Activated naive CD8-positive, alpha-beta T cell treated with anti-CD3 and anti-CD28 coated beads, Interleukin-2, amount 10 ng/mL, durations not matched to agents 7 days and 5 days (primary cell): ENCODE measurements around the gene TRA2A. TPM values are rescaled to one million over a fixed set of nuclear protein-coding genes. Genes with fewer than 3 reads are reported as not detected.
"Not testable (repeated sequence)": the region's sequence is repeated elsewhere in the genome, so short reads cannot be mapped to it uniquely, and the experiment has no call there.

Source experiments
- ATAC-seq: fragments of 150-1000 bp; cut with Tn5 transposase; one replicate; pipeline ENCODE4 v1.10.0; 2021; ENCODE audit warnings: low read depth, moderate library complexity
- POLR2A ChIA-PET: fragments of 350-600 bp; sonication (Branson Sonifier 250); formaldehyde crosslinking; loops from one replicate; lab custom pipeline; 2021; ENCODE audit warnings: antibody characterized with exemption; lab: Charles Lee
- DNase-seq: peaks from one replicate; pipeline ENCODE4 v3.0.0; 2021
- H3K27ac Mint-ChIP-seq: one replicate; pipeline ENCODE4 v1.8.0; 2022; ENCODE audit warnings: mild to moderate bottlenecking, mixed read lengths
- H3K27me3 Mint-ChIP-seq: one replicate; pipeline ENCODE4 v1.8.0; 2022; ENCODE audit warnings: mild to moderate bottlenecking, moderate library complexity, mixed read lengths
- H3K36me3 Mint-ChIP-seq: one replicate; pipeline ENCODE4 v1.8.0; 2021; ENCODE audit warnings: mild to moderate bottlenecking, mixed read lengths
- H3K4me1 Mint-ChIP-seq: one replicate; pipeline ENCODE4 v1.8.0; 2021; ENCODE audit warnings: mixed read lengths
- H3K4me3 Mint-ChIP-seq: one replicate; pipeline ENCODE4 v1.8.0; 2022; ENCODE audit warnings: mild to moderate bottlenecking, moderate library complexity, mixed read lengths
- H3K9me3 Mint-ChIP-seq: one replicate; pipeline ENCODE4 v1.8.0; 2021; ENCODE audit warnings: mixed read lengths
- total RNA-seq, 2 experiments: library from RNA; stranded (reverse); gene quantifications; one replicate each; pipeline ENCODE4 v1.2.3, GENCODE V29; 2021

The TRA2A gene
- total RNA-seq, 2 experiments from 2014 or later, result 119 to 130 TPM

DNA sequence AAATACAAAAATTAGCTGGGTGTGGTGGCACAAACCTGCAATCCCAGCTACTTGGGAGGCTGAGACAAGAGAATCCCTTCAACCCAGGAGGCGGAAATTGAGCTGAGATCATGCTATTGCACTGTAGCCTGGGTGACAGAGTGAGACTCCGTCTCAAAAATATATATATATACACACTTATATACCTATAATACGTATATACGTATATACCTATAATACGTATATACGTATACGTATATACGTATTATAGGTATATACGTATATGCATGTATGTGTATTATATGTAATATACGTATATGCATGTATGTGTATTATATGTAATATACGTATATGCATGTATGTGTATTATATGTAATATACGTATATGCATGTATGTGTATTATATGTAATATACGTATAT is 43.1 kb downstream of the TRA2A start:
- H3K36me3 Mint-ChIP-seq, H3K27ac Mint-ChIP-seq, H3K27me3 Mint-ChIP-seq, DNase-seq, H3K4me3 Mint-ChIP-seq, H3K9me3 Mint-ChIP-seq, H3K4me1 Mint-ChIP-seq, POLR2A ChIA-PET, ATAC-seq: not testable (repeated sequence)

- Mint-ChIP-seq H3K4me1 (peaks cover 4% of the 10 kb centered on the region), H3K4me3 (no peak overlapping the region), H3K36me3 (peaks cover 3% of the 10 kb centered on the region), H3K27me3 (peaks cover 3% of the 10 kb centered on the region), H3K9me3 (no peaks in the 10 kb centered on the region), H3K27ac (no peak overlapping the region)
- no peak for DNase-seq
- no peak for ATAC-seq
- POLR2A ChIA-PET, result interaction anchor here (0.5 kb wide), 1 partner anchor 121 kb away, joined by 3 read pairs; no protein-coding TSS in a partner anchor
Observed at GRCh38 chr7:23487670-23488069, 44.1 kb downstream of the TRA2A start.

GRCh38 chr7:23486002-23486773 is 45.6 kb downstream of the TRA2A start:
- DNase-seq (no peak), ATAC-seq (no peak)
- POLR2A ChIA-PET, result interaction anchor here (1.1 kb wide), 1 partner anchor 12 kb away, joined by 3 read pairs; no protein-coding TSS in a partner anchor
- Mint-ChIP-seq H3K4me1 (peaks cover 1% of the 10 kb centered on the region), H3K27ac (no peak overlapping the region), H3K36me3 (peaks cover 3% of the 10 kb centered on the region), H3K27me3 (peaks cover 9% of the 10 kb centered on the region), H3K9me3 (no peaks in the 10 kb centered on the region), H3K4me3 (no peak overlapping the region)

DNA sequence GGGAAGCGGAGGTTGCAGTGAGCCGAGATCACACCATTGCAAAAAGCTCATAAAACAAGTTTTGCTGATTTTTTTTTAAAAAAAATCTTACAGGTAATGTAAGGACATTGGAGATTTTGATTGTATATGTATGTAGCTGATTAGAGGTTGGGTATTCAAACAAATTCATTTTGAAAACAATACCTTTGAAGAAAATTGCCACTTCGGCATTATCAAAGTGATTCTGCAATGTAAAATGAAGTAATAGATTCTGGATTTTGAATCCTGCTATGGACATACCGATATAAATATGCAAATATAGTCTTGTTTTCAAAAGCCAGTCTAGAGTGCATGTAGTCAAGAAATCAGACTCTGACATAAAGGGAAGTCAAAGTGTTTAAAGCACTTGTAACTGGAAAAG is 49.1 kb downstream of the TRA2A start:
- Mint-ChIP-seq H3K4me1 (no peaks in the 10 kb centered on the region), H3K9me3 (no peaks in the 10 kb centered on the region), H3K27ac (no peak overlapping the region), H3K36me3 (no peaks in the 10 kb centered on the region), H3K4me3 (no peak overlapping the region), H3K27me3 (peaks cover 28% of the 10 kb centered on the region)
- ATAC-seq (no peak), DNase-seq (no peak)
- POLR2A ChIA-PET, result interaction anchor here (0.7 kb wide), 1 partner anchor 1659 kb away, joined by 4 read pairs; no protein-coding TSS in a partner anchor

DNA sequence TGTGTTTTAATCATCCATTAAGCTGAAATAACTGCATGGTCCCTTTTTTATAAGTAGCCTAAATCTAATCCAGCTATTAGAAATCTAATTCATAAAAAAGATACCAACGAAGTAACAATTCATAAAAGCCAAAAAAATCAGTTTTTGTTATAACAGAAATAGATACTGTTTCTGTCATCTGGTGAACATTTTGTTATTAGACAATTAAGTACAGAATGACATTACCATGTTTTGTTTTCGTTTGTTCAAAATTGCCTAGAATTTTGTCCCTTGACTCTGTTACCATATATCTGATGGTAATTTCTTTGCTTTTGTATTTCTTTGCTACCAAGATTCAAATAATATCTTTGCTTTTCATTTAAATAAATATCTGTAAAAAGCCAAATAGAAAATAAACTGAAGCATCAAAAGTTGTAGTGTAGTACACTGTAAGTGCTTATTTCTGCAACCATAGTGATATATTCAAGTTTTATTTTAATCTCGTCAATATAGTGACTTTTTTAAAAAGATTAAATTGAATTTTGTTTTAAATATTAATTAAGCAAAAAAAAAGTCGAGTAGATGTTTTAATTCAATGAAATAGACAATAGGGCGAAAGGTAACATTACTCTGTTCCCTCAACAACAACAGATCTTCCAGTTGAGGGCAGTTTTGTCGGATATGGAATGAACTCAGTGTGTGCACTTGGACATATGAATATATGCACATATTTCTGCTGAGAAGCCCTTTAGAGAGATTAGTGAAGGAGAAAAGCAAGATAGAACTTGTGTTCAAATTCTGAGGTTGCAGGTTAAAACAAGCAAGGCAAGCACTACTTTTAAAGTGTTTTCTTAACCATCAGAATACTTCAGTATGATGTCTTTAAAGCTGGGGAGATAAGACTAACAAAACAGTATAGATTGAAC is 53.6 kb downstream of the TRA2A start:
- Mint-ChIP-seq H3K4me3 (no peak overlapping the region), H3K36me3 (no peaks in the 10 kb centered on the region), H3K27ac (no peak overlapping the region), H3K4me1 (peaks cover 7% of the 10 kb centered on the region), H3K27me3 (peaks cover 60% of the 10 kb centered on the region), H3K9me3 (no peaks in the 10 kb centered on the region)
- POLR2A ChIA-PET, result no interaction called here
- ATAC-seq (no peak), DNase-seq (no peak)

DNA sequence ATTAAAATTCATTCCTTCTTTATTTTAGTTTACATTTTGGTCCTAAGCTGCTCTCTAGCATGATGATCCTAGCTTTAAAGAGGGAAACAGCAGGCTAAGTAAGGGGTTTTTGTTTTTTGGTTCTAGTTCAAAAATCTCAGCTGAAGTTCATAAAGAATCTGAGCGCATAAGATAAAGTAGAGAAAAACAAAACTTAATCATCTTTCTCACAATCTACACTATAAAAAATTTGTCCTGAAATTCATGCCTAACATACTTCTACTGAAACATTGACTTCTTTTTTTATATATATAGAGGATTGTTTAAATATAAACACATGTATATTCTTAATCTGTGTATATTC is 54.7 kb downstream of the TRA2A start:
- ATAC-seq (no peak), DNase-seq (no peak)
- peaks cover 64% of the 10 kb centered on the region for H3K27me3 Mint-ChIP-seq
- H3K9me3 Mint-ChIP-seq, result no peaks in the 10 kb centered on the region
- H3K36me3 Mint-ChIP-seq, result no peaks in the 10 kb centered on the region
- POLR2A ChIA-PET, result no interaction called here
- H3K4me3 Mint-ChIP-seq, result no peak overlapping the region
- no peak overlapping the region for H3K27ac Mint-ChIP-seq
- peaks cover 7% of the 10 kb centered on the region for H3K4me1 Mint-ChIP-seq

- POLR2A ChIA-PET, result no interaction called here
- Mint-ChIP-seq H3K9me3 (no peaks in the 10 kb centered on the region), H3K27me3 (peaks cover 71% of the 10 kb centered on the region), H3K4me1 (peaks cover 11% of the 10 kb centered on the region), H3K36me3 (no peaks in the 10 kb centered on the region), H3K27ac (no peak overlapping the region), H3K4me3 (no peak overlapping the region)
- ATAC-seq (no peak), DNase-seq (no peak)
Observed at GRCh38 chr7:23476286-23477156, 55.3 kb downstream of the TRA2A start.

DNA sequence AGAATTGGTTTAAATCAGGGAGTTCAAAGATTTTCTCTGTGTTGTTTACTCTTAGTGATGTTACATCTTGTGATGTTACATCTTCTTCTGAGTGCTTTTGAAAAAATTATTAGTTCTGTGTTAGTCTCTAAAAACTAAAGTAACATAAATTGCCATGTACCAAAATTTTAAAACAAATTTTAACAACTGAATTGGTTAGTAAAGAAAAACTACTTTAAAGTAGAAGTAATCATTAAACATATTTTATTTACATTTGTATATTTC is 56.3 kb downstream of the TRA2A start:
- POLR2A ChIA-PET, result interaction anchor here (1.2 to 1.5 kb wide), 2 partner anchors 10 to 55 kb away, joined by 3 to 6 read pairs; no protein-coding TSS in a partner anchor
- no peaks in the 10 kb centered on the region for H3K9me3 Mint-ChIP-seq
- no peaks in the 10 kb centered on the region for H3K36me3 Mint-ChIP-seq
- H3K27ac Mint-ChIP-seq, result no peak overlapping the region
- H3K27me3 Mint-ChIP-seq, result peaks cover 70% of the 10 kb centered on the region
- ATAC-seq (no peak), DNase-seq (no peak)
- no peak overlapping the region for H3K4me3 Mint-ChIP-seq
- peaks cover 18% of the 10 kb centered on the region for H3K4me1 Mint-ChIP-seq

- no peak for DNase-seq
- H3K4me1 Mint-ChIP-seq, result peaks cover 24% of the 10 kb centered on the region
- H3K9me3 Mint-ChIP-seq, result no peaks in the 10 kb centered on the region
- ATAC-seq, result no peak
- H3K4me3 Mint-ChIP-seq, result peak overlapping the region; percentile 85
- peaks cover under 1% of the 10 kb centered on the region for H3K36me3 Mint-ChIP-seq
- POLR2A ChIA-PET, result interaction anchor here (1.2 to 1.5 kb wide), 2 partner anchors 10 to 56 kb away, joined by 3 to 6 read pairs; no protein-coding TSS in a partner anchor
- H3K27me3 Mint-ChIP-seq, result peaks cover 70% of the 10 kb centered on the region
- peak overlapping the region; percentile 1 for H3K27ac Mint-ChIP-seq
Observed at GRCh38 chr7:23474829-23475575, 56.8 kb downstream of the TRA2A start.

DNA sequence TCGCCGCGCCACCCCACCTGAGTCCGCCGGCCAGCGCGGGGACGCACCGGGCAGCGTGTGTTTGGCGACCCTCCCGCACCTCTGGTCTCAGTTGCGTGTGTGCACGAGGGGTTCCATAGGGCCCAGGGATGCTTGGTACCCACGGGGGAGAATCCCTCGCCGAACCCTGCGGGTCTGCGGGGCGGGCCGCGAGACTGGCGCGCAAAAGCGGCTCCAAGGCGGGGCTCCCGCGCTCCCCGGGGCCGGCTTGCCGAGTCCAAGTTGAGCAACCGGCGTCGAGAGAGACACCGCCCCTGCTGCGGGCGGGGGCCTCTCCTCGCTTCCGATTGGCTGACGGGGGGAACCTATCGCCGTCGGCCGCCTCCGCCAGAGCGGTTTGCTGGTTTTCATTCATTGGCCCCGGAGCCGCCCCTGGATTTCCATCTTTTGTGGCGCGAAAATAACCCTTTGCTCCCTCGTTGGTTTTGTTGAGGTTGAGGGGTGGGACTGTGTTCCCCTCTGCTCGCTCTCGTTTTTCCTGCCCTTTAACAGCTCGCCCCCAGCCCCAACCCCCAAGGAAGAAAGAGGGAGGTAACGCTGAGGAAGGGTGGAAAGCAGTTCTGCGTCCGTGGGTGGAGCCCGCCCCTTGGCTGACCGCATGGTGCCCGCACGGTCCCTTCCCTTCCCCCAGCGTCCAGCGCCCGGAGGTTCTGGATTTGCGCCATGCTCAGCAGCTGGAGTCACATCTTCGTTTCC is 57.5 kb downstream of the TRA2A start:
- Mint-ChIP-seq H3K4me3 (peak overlapping the region; percentile 85), H3K27ac (peak overlapping the region; percentile 1), H3K4me1 (peaks cover 26% of the 10 kb centered on the region), H3K9me3 (no peaks in the 10 kb centered on the region), H3K27me3 (peaks cover 72% of the 10 kb centered on the region), H3K36me3 (peaks cover 1% of the 10 kb centered on the region)
- POLR2A ChIA-PET, result interaction anchor here (1.2 to 1.5 kb wide), 2 partner anchors 11 to 57 kb away, joined by 3 to 6 read pairs; no protein-coding TSS in a partner anchor
- DNase-seq (peak; percentile 89), ATAC-seq (peak; percentile 92)

DNA sequence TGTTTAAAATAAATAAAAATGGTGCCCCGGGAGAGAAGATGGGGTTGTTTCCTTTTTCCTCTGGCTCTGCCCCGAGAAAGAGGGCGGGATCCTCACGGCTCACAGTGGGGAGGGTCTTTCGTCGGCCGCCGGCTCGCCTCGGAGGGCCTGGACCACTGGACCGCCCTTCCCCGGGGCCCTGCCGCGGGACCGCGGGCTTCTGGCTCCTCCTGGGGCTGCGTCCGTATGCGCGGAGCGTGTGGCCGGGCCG is 58.0 kb downstream of the TRA2A start:
- POLR2A ChIA-PET, result interaction anchor here (2.0 kb wide), 1 partner anchor 57 kb away, joined by 9 read pairs; no protein-coding TSS in a partner anchor
- H3K4me1 Mint-ChIP-seq, result peaks cover 26% of the 10 kb centered on the region
- H3K9me3 Mint-ChIP-seq, result no peaks in the 10 kb centered on the region
- H3K27me3 Mint-ChIP-seq, result peaks cover 71% of the 10 kb centered on the region
- H3K4me3 Mint-ChIP-seq, result peak overlapping the region; percentile 85
- H3K36me3 Mint-ChIP-seq, result peaks cover 1% of the 10 kb centered on the region
- no peak for ATAC-seq
- DNase-seq, result no peak
- no peak overlapping the region for H3K27ac Mint-ChIP-seq
